DOHH2 (cell line): ENCODE data around the gene BAIAP2L1.

ENCODE experiments used
- EZH2phosphoT487 ChIP-seq: fragments of 200-600 bp; sonication (generic); IDR thresholded peaks from 2 replicates; pipeline ENCODE4 v1.6.1; 2017; ENCODE audit warnings: borderline replicate concordance, mild to moderate bottlenecking, antibody characterized with exemption, low read length, moderate library complexity, mixed read lengths
- TF ChIP-seq, protein P1 (sequence below): fragments of 200-600 bp; sonication (generic); IDR thresholded peaks from one replicate; pipeline ENCODE4 v1.5.1; 2014; ENCODE audit warnings: antibody characterized with exemption, mild to moderate bottlenecking, low read depth, low read length; ENCODE audit not compliant: poor library complexity, severe bottlenecking

- TF ChIP-seq, protein P1, sequence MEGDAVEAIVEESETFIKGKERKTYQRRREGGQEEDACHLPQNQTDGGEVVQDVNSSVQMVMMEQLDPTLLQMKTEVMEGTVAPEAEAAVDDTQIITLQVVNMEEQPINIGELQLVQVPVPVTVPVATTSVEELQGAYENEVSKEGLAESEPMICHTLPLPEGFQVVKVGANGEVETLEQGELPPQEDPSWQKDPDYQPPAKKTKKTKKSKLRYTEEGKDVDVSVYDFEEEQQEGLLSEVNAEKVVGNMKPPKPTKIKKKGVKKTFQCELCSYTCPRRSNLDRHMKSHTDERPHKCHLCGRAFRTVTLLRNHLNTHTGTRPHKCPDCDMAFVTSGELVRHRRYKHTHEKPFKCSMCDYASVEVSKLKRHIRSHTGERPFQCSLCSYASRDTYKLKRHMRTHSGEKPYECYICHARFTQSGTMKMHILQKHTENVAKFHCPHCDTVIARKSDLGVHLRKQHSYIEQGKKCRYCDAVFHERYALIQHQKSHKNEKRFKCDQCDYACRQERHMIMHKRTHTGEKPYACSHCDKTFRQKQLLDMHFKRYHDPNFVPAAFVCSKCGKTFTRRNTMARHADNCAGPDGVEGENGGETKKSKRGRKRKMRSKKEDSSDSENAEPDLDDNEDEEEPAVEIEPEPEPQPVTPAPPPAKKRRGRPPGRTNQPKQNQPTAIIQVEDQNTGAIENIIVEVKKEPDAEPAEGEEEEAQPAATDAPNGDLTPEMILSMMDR: no peak
- TF ChIP-seq EZH2phosphoT487: no peak
Observed at GRCh38 chr7:98395951-98396350, 4.9 kb downstream of the BAIAP2L1 start.
